Stimulated activated CD4-positive, alpha-beta T cell treated with anti-CD3 and anti-CD28 coated beads, Interleukin-12 subunit alpha, Interleukin-12 subunit beta, amount 100 ng/mL, for 48 hours (primary cell): ENCODE measurements around the gene PLK3.
"Not testable (repeated sequence)": the region's sequence is repeated elsewhere in the genome, so short reads cannot be mapped to it uniquely, and the experiment has no call there.

ENCODE experiments used
- DNase-seq, 3 donors: peaks; one replicate each; pipeline ENCODE4 v3.0.0-alpha.2; 2020; ENCODE audit warnings: low read depth in 2 of 3, low spot score in 1 of 3

PLK3 gene

GRCh38 chr1:44827197-44828002 lies 27.2 kb downstream of the PLK3 start:
- DNase-seq: no peak

- no peak for DNase-seq
Measured at GRCh38 chr1:44828003-44828651, 27.9 kb downstream of the PLK3 start.

GRCh38 chr1:44828841-44829440 lies 28.8 kb downstream of the PLK3 start:
- DNase-seq: no peak

- no peak for DNase-seq
Measured at GRCh38 chr1:44829506-44830384, 29.6 kb downstream of the PLK3 start.

- DNase-seq: no peak
Measured at GRCh38 chr1:44830900-44831304, 30.7 kb downstream of the PLK3 start.

- no peak for DNase-seq
Measured at GRCh38 chr1:44831516-44831915, 31.3 kb downstream of the PLK3 start.

- DNase-seq: no peak
Measured at GRCh38 chr1:44832056-44832705, 32.0 kb downstream of the PLK3 start.

- no peak for DNase-seq
Measured at GRCh38 chr1:44834328-44834727, 34.2 kb downstream of the PLK3 start.

- peak; percentile 82 to 92 (median 85) for DNase-seq
Measured at GRCh38 chr1:44835738-44836675, 35.8 kb downstream of the PLK3 start.

GRCh38 chr1:44838294-44838693 lies 38.1 kb downstream of the PLK3 start:
- not testable (repeated sequence) for DNase-seq

- DNase-seq: no peak
Measured at GRCh38 chr1:44839576-44839975, 39.4 kb downstream of the PLK3 start.

- DNase-seq: no peak
Measured at GRCh38 chr1:44842486-44842861, 42.3 kb downstream of the PLK3 start.

GRCh38 chr1:44842862-44843655 lies 42.9 kb downstream of the PLK3 start, which contains the start of gene PTCH2:
Gene PTCH2 (minus strand): TSS chr1:44843253. CDS start chr1:44842932, 321 bp downstream.
- no peak for DNase-seq

- no peak for DNase-seq
Measured at GRCh38 chr1:44846985-44847384, 46.8 kb downstream of the PLK3 start.

GRCh38 chr1:44847845-44848244 lies 47.7 kb downstream of the PLK3 start:
- DNase-seq: no peak

GRCh38 chr1:44848456-44849181 lies 48.4 kb downstream of the PLK3 start:
- no peak for DNase-seq

GRCh38 chr1:44849575-44850132 lies 49.5 kb downstream of the PLK3 start:
- DNase-seq: no peak

- DNase-seq: no peak
Measured at GRCh38 chr1:44851308-44851707, 51.1 kb downstream of the PLK3 start.
